ENCODE results near the gene CCDC169.
"Not testable (repeated sequence)": the region's sequence is repeated elsewhere in the genome, so short reads cannot be mapped to it uniquely, and the experiment has no call there.

The CCDC169 gene

GRCh38 chr13:36313047-36313969 is 15.7 kb upstream of the CCDC169 start:
- no peak for DNase-seq

GRCh38 chr13:36310417-36311108 is 12.9 kb upstream of the CCDC169 start:
- no peak for DNase-seq

DNA sequence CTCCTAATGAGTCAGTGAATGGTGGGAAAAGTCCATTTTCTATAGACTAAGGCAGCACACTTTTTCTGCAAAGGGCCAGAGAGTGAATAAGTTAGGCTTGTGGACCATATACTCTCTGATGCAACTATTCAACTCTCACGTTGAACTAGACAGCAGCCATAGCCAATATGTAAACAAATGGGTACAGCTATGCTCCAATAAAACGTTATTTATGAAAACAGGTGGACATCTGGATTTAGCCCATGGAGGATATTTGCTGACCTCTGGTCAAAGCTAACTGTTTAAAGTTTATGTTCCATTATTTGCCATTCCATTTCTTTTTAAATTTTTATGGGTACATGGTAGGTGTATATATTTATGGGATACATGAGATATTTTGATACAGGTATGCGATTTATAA is 4.7 kb upstream of the CCDC169 start:
- no peak for DNase-seq

DNA sequence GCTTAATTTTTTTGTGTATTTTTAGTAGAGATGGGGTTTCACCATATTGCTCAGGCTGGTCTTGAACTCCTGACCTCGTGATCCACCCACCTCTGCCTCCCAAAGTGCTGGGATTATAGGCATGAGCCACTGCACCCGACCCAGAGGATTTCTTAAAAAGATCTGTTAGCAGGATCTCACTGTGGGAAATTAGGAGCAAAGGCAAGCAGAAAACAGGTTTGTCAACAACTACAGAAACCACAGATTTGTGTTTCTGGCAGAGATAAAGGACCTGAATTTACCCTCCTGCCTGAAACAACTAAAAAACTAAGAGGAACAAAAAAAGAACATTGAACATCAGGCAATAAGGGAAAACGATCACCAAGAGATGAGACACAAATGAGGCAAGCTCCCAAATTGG is 1.9 kb upstream of the CCDC169 start:
- DNase-seq, result not testable (repeated sequence)

- no peak for DNase-seq
Observed at GRCh38 chr13:36298535-36299068, 988 bp upstream of the CCDC169 start.

DNA sequence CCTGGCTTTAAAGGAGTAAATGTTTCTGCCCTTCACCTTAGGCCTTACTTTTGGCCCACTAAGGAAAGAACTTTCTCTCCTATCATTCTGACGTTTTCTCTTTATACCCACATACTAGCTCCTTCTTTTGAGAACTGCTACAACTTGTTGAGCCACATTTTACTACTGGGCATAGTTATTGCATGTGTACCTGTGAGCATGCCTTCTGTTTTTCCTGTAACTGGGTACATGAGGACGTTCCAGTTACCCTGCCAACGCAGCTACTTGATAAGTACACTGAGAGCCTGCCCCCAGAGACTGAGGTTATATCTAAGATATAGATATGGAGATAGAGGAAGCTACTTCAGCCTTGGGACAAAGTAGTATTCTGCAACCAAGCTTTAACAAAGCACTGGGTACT is 3.5 kb downstream of the CCDC169 start:
- no peak for DNase-seq

- no peak for DNase-seq
Observed at GRCh38 chr13:36293497-36293896, 4.1 kb downstream of the CCDC169 start.

- no peak for DNase-seq
Observed at GRCh38 chr13:36288794-36289391, 8.7 kb downstream of the CCDC169 start.

GRCh38 chr13:36286006-36286405 is 11.6 kb downstream of the CCDC169 start:
- no peak for DNase-seq

DNA sequence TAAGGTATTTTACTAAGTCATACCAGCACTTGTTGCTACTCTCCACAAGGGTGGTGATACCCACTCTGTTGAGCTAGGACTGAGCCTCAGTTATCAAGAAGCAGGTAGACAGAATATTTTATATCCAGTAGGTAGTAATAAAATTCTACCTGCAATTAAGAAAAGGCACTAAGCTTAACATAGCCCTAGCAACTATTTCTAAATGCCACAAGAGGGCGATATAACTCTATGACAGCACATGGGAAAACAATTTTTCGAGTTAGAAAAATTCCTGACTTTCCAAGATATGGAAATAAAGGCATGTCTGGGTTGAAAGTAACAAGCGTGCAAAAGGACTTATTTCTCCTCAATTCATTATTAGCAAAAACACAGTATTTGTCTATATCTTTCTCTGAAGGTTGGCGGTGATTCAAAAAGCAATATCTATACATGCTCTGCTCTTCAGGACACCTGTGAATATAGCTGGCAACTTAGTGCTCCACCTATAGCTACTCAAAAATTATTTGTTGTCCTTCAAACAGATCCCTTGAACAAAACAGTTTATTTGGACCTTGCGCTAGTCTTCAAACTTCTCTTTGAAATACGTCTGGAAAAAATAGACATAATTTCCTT is 14.7 kb downstream of the CCDC169 start:
- no peak for DNase-seq

GRCh38 chr13:36275190-36276002 is 22.2 kb downstream of the CCDC169 start:
- peak; percentile 26 for DNase-seq

DNA sequence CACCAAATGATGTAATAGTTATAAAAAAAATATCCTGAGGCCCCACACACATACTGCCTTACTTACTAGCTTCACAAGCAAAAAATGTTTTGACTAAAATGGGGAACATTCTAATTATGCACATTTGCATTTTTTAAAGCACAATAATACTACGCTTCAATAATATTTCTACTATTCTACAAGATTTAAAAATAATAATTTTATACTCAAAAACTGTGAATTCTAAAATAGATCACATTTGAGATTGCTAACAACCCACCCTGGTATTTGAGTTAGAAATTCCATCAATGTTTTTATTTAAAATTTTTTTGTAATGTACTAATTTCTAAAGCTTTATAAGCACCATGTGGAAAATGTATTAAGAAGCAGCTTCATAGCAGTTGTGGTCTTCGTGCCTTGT is 24.2 kb downstream of the CCDC169 start:
- no peak for DNase-seq

DNA sequence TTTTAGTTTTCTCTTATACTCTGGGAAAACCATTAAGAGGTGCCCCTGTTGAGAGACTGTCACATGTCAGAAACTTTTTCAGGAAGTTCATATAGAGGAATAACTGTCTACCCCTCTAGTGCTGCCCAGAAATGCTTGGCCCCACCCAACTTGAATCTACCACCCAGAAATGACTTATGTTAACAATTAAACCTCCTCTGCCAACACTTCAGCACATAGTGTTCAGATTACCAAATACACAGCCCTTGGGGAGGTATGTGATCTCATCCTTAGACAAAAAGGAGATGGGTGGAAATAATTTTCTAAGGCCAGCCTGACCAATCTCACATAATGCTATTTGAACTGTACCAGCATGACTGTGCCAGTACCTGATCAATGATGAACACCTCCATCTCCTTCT is 35.6 kb downstream of the CCDC169 start:
- DNase-seq, result no peak

GRCh38 chr13:36261011-36261410 is 36.6 kb downstream of the CCDC169 start:
- DNase-seq, result no peak

GRCh38 chr13:36259361-36260137 is 38.1 kb downstream of the CCDC169 start:
- no peak for DNase-seq

DNA sequence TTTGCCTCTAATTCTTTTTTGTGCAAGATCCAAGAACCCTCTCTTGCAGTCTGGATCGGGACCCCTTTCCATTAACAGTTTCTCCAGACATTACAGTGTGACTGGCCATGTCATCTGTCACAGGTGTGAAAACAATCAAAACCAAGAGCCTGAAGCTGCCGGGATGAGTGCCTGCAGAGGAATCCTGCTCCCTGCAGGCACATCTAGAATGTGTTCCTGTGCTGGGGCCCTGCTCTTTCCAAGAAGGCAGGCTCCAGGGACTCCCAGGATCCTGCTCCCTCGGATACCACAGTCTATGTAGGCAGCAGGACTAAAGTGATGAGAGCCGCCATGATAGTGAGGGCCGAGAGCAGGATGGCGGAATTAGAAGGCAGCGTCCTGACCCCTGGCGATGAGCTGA is 38.8 kb downstream of the CCDC169 start:
- DNase-seq, result no peak

DNA sequence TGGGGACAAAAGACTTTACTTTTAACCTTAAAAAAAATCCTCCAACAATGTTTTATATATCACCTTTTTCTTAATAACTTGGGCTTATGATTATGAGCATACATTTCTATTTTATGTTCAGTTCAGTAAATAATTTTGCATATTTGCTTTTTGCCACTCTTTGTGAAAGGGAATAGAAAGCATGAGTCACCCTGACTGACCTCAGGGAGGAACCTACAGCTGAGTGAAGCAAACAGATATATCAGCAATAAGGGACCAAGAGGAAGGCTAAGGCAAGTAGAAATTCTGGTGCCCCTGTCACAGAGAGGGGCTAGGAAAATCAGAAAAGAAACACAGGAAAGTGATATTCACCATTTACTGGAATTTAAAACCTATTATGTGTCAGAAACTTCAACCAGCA is 46.1 kb downstream of the CCDC169 start:
- DNase-seq, result no peak

GRCh38 chr13:36251017-36251416 is 46.6 kb downstream of the CCDC169 start:
- DNase-seq, result no peak

- no peak for DNase-seq
Observed at GRCh38 chr13:36248700-36249099, 48.9 kb downstream of the CCDC169 start.

GRCh38 chr13:36244990-36245389 is 52.6 kb downstream of the CCDC169 start:
- no peak for DNase-seq

DNA sequence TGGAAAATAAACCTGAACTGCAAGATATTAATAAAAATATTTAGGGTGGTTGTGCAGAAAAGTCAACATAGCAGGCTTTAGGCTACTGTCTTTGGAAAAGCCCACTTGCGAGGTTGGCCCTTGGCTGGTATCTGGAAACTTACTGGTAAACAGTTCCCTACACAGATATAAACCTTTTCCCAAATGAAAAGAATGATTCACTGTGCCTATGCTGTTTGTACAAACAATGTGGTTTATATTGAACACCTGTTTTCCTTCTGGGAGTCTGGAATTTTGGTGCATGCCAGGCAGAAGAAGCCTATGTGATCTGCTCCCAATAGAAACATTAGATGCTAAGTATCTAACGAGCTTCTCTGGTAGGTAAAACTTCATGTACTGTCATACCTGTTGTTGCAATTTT is 53.5 kb downstream of the CCDC169 start:
- DNase-seq, result no peak

All from stimulated activated CD4-positive, alpha-beta T cell treated with anti-CD3 and anti-CD28 coated beads, Interleukin-15, amount 100 ng/mL, for 24 hours (primary cell).